Kidney capillary endothelial cell (primary cell): ENCODE data around the gene SLC30A7.
"Not testable (repeated sequence)": the region's sequence is repeated elsewhere in the genome, so short reads cannot be mapped to it uniquely, and the experiment has no call there.

Experiments used
- DNase-seq: peaks from one replicate; pipeline ENCODE4 v3.0.0-alpha.2; 2018; ENCODE audit warnings: low spot score

The SLC30A7 gene

GRCh38 chr1:100891380-100891779 is 4.5 kb upstream of the SLC30A7 start:
- no peak for DNase-seq

DNA sequence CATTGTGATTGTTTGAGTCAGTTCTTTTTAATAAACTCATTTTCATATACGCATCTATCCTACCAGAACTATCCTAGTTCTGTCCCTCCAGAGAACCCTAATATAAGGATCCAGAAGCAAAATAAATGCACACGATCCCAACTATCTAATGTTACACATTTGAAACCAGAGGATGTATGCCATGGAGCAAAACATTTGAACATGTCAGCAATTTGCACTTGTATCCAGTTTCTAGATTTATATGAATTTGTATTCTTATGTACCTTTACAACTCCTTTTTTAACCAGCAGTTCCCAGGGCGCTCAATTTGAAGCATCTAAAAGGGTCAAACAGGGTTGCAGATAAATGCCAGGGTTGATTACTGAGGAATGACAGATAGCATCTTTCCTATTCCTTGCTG is 3.3 kb upstream of the SLC30A7 start:
- DNase-seq = no peak

DNA sequence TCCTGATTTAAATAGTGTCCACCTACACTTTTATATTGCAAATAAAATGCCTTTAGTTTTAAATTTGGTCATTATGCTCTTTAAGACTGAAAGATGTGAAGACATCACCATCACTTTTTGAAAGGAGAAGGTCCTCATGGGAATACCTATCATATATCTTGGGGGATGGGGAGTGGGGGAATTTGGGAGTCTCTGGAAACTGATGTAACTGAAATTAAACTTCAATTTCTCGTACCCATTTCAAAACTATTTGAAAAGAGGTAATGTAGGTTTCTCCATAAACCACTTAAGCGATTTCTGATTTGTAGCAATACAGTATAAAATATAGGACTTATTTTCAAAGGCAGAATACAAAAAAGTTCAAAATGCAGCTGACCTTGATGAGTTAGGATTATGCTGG is 2.2 kb upstream of the SLC30A7 start:
- DNase-seq = no peak

DNA sequence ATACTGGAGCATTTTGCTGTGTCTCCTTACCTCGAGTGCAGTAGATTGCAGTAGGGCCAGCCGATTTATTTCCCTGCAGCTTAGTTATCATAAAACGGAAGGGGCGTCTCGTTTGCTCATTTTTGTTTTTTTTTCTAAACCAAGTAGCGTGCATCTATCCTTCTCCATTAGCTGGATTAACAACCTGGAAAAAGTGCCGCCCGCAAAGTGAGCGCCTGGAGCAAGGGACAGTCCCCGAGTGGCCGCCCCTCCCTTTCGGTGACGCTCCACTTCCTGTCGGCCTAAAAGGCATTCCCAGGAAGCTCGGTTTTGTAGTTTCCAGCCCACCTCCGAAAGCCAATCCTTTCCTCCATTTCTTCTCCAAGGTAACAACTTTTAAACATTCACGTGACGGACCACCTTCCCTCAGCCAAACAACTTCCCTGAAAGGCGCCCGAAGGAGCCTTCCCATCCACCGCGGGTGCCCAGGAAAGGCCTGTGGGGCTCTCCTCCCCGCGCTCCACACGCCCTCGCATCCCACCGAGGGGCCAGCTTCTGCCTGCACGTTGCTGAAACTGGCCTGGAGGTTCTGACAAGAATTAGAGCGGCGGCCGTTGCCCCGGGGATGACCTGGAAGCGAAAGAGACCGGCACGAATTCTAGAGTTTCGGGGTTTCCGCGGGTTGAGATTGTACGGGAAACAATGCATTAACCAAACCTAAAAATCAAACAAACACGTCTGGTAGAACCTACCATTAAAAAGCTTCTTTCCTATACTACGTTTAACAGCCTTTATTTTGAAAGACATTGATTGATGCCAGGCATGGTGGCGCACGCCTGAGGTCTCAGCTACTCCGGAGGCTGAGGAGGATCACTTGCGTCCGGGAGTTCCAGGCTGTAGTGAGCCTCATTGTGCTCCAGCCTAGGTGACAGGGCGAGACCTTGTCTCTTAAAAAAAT is 1.0 kb upstream of the SLC30A7 start, which contains the start of gene EXTL2:
Gene EXTL2, minus strand, starts transcription at position 240 of the 937 bp plus-strand sequence. CDS start 6,085 bp downstream, outside the sequence.
- peak; percentile 85 for DNase-seq

DNA sequence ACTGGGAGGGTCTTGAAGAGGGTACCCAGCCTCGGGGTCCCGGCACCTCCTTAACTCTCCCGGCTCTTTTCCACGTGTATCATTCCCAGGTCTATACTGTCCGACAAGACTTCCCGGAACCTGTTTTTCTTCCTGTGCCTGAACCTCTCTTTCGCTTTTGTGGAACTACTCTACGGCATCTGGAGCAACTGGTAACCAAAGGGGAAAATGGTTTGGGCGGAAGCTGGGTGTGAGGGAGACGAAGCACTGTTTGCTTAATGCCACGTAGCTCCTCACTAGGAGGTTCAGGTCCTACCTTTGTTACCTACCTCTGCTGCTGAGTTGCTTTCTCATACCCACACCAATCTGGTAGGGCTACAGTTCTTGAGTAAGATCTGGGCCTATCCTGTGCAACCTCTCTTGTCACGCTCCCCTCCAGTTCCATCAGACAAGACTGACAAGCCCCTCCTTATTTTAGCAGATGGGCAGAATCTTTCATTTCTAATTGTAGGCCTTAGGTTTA is 642 bp downstream of the SLC30A7 start:
- DNase-seq = peak; percentile 47

DNA sequence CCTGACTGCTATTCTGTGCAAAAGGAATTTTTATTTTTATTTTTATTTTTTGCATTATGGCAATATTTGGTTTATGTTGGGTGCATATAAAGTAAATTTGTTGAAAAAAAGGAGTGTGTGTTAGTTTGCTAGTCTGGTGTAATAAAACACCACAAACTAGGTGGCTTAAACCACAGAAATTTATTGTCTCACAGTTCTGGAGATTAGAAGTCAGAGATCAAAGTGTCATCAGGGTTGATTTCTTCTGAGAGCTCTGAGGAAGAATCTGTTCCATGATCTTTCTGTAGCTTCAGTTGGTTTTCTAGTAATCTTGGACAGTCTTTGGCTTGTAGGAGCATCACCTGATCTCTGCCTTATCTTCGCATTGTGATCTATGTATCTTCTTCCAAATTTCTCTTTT is 6.5 kb downstream of the SLC30A7 start:
- no peak for DNase-seq

DNA sequence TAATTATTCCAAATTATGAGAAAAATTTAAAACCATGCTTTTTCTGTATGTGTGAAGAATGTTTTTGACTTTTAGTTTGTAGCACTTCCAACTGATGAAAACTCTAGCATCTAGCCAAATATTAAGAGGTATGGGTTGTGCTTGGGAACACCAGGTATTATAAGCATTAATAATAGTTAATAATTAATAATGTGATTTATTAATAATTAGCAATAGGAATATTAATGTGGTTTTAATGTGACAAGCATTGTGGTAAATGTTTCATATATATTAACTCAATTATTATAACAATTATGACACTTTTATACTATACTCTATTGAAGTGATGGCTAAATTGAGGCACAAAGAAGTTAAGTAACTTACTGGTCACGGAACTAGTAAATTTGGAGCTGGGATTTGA is 7.9 kb downstream of the SLC30A7 start:
- no peak for DNase-seq

GRCh38 chr1:100904528-100904927 is 8.6 kb downstream of the SLC30A7 start:
- no peak for DNase-seq

- no peak for DNase-seq
Observed at GRCh38 chr1:100905181-100905580, 9.3 kb downstream of the SLC30A7 start.

- DNase-seq = no peak
Observed at GRCh38 chr1:100907887-100908286, 12.0 kb downstream of the SLC30A7 start.

- DNase-seq = no peak
Observed at GRCh38 chr1:100909018-100909417, 13.1 kb downstream of the SLC30A7 start.

- DNase-seq = no peak
Observed at GRCh38 chr1:100912019-100912418, 16.1 kb downstream of the SLC30A7 start.

DNA sequence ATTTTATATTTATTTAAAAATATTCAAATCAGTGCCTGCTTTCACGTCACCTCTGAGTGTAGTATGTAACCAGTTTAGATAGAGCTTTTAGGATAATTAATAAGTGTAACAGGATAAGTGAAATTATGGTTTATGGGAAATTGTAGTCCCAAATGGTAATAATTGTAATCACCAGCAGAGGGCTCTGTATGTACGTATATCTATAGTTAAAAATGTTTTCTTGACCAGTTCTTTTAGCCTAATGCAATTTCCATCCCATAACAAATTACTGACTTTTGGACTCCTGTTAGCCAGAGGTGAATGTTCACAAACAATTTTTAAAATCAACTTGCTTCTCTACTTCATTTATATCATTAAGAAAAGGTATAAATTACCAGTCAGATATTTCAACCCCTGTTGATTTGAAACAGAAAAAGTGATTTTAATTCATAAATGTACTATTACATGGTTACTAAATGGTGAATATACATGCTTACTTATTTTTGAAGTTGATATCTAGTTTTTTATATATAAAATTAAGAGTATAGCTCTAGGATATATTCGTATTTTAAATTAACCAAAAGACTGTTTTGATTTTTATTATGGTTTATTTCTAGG is 25.3 kb downstream of the SLC30A7 start:
- peak; percentile 80 for DNase-seq

GRCh38 chr1:100924212-100924611 is 28.3 kb downstream of the SLC30A7 start:
- peak; percentile 53 for DNase-seq

DNA sequence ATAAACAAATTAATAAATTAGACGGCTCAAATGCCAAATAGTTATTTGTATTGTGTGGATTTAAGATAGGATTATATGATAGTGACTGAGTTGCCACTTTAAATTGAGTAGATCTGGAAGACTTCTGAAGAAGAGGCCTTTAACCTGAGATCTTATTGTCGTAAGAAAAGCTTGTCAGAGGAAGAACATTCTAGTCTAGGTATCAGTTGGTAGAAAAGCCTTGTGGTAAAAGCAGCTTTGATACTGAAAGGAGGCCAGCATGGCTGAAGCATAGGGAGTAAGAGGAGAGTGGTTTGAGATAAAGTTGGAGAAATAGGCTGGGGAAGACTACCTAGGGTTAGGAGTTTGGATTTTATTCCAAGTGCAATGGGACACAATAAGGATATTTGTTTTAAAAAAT is 29.1 kb downstream of the SLC30A7 start:
- DNase-seq = no peak

DNA sequence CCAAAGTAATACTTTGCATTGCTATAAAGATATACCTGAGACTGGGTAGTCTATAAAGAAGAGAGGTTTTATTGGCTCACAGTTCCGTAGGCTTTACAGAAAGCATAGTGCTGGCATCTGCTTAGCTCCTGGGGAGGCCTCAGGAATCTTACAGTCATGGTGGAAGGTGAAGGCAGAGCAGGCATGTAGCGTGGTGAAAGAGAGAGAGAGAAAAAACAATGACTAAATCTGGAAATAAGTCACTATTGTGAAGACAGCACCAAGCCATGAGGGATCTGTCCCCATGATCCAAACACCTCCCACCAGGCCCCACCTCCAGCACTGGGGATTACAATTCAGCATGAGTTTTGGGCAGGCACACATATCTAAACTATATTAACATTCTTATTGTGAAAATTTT is 30.4 kb downstream of the SLC30A7 start:
- DNase-seq = no peak

- DNase-seq = no peak
Observed at GRCh38 chr1:100927276-100927675, 31.4 kb downstream of the SLC30A7 start.

GRCh38 chr1:100928128-100928527 is 32.2 kb downstream of the SLC30A7 start:
- no peak for DNase-seq

DNA sequence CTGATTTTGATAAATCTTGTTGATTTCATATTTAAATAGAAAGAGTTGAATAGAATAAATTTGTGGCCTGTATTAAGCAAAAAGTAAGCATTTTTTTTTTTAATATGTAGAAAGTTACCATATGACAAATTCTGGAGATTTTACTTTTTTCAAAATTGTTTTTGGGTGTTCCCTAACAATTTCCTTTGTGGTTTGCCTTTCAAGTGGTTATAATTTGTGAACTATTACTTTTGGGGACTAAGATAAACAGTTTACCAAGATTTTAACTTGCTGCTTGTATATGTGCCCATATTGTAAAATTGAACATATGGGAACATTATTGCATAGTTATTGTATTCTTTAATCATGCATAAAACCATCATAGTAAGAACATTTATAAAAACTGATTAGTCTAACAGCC is 34.6 kb downstream of the SLC30A7 start:
- DNase-seq = no peak

DNA sequence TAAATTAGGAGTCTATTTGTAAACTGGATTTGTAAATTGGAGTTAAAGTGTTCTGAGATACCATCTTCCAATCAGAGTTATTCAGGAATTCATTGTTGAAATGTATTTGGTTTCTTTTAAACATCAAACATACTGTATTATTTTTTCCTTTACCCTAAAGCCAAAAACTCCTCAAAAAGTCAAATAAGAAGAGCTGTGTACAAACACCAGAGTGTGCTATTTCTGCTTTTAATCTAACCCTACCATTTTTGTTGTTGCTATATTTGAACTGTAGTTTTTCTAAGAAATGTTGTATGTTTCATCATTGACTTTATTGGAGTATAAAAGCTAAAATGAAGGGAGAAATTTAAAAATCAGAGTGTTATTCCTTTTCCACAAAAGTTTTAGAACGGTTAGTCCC is 35.8 kb downstream of the SLC30A7 start:
- no peak for DNase-seq

DNA sequence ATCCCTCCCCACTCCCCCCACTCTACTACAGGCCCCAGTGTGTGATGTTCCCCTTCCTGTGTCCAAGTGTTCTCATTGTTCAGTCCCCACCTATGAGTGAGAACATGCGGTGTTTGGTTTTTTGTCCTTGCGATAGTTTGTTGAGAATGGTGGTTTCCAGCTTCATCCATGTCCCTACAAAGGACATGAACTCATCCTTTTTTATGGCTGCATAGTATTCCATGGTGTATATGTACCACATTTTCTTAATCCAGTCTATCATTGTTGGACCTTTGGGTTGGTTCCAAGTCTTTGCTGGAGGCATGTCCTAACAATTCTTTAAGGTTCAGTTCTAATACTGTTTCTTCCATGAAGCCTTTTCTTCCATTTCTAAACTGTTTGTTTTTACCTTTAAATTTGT is 37.7 kb downstream of the SLC30A7 start:
- DNase-seq = not testable (repeated sequence)

GRCh38 chr1:100936194-100936967 is 40.5 kb downstream of the SLC30A7 start:
- DNase-seq = no peak
